ENCODE measurements around the gene TICRR. TPM values are rescaled to one million over a fixed set of nuclear protein-coding genes. Genes with fewer than 3 reads are reported as not detected.
A peak's percentile ranks its signal among the peaks of the same experiment; 100 is the strongest.

TICRR gene
- total and polyA plus RNA-seq, 2 of the 13 experiments (the other 11 are each of a cell fraction or from before 2014, with no cell fraction given) = 4.1 to 14.3 TPM

- TF ChIP-seq, protein P1, sequence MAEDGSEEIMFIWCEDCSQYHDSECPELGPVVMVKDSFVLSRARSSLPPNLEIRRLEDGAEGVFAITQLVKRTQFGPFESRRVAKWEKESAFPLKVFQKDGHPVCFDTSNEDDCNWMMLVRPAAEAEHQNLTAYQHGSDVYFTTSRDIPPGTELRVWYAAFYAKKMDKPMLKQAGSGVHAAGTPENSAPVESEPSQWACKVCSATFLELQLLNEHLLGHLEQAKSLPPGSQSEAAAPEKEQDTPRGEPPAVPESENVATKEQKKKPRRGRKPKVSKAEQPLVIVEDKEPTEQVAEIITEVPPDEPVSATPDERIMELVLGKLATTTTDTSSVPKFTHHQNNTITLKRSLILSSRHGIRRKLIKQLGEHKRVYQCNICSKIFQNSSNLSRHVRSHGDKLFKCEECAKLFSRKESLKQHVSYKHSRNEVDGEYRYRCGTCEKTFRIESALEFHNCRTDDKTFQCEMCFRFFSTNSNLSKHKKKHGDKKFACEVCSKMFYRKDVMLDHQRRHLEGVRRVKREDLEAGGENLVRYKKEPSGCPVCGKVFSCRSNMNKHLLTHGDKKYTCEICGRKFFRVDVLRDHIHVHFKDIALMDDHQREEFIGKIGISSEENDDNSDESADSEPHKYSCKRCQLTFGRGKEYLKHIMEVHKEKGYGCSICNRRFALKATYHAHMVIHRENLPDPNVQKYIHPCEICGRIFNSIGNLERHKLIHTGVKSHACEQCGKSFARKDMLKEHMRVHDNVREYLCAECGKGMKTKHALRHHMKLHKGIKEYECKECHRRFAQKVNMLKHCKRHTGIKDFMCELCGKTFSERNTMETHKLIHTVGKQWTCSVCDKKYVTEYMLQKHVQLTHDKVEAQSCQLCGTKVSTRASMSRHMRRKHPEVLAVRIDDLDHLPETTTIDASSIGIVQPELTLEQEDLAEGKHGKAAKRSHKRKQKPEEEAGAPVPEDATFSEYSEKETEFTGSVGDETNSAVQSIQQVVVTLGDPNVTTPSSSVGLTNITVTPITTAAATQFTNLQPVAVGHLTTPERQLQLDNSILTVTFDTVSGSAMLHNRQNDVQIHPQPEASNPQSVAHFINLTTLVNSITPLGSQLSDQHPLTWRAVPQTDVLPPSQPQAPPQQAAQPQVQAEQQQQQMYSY (CRISPR knock-in tag; IDR thresholded peaks at IDR 0.05) = peak; percentile 76; the same call in 1 of the 2 replicates
- peak; percentile 74 for TF ChIP-seq DRAP1 (CRISPR knock-in tag; IDR thresholded peaks at IDR 0.05)
- no peak for TF ChIP-seq ZNF446 (CRISPR knock-in tag; IDR thresholded peaks at IDR 0.05)
- peak; percentile 45; the same call in 1 of the 2 replicates for TF ChIP-seq ZNF574 (CRISPR knock-in tag; IDR thresholded peaks at IDR 0.05)
- TF ChIP-seq MAFF (IDR thresholded peaks at IDR 0.05; ENCODE audit: low read depth, low read length) = no peak
- no peak for TF ChIP-seq NKX3-1 (CRISPR knock-in tag; IDR thresholded peaks at IDR 0.05)
- TF ChIP-seq HMGA1 (CRISPR knock-in tag; conservative IDR thresholded peaks at IDR 0.05) = no peak
- peak; percentile 96 for TF ChIP-seq SRF (IDR thresholded peaks at IDR 0.05; ENCODE audit: low read depth, low read length)
- no peak for TF ChIP-seq ZNF431 (CRISPR knock-in tag; IDR thresholded peaks at IDR 0.05; ENCODE audit: borderline replicate concordance, low read depth)
- peak; percentile 87 for TF ChIP-seq REPIN1 (CRISPR knock-in tag; IDR thresholded peaks at IDR 0.05; ENCODE audit: borderline replicate concordance, low read depth)
- TF ChIP-seq AGO2 (optimal IDR thresholded peaks at IDR 0.05; ENCODE audit: low read depth, low read length) = no peak
- no peak for TF ChIP-seq ZNF44 (CRISPR knock-in tag; IDR thresholded peaks at IDR 0.05)
- TF ChIP-seq EED (CRISPR knock-in tag; IDR thresholded peaks at IDR 0.05) = no peak
- no peak for TF ChIP-seq ARHGAP35 (CRISPR knock-in tag; IDR thresholded peaks at IDR 0.05; ENCODE audit: borderline replicate concordance)
- TF ChIP-seq KDM2A (CRISPR knock-in tag; IDR thresholded peaks at IDR 0.05; ENCODE audit: borderline replicate concordance, low read depth) = no peak
- peak; percentile 36; the same call in 1 of the 2 replicates for TF ChIP-seq SALL1 (CRISPR knock-in tag; IDR thresholded peaks at IDR 0.05)
- peak; percentile 56; the same call in 1 of the 2 replicates for TF ChIP-seq SRY (CRISPR knock-in tag; IDR thresholded peaks at IDR 0.05)
- TF ChIP-seq, protein P2, sequence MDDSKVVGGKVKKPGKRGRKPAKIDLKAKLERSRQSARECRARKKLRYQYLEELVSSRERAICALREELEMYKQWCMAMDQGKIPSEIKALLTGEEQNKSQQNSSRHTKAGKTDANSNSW (CRISPR knock-in tag; IDR thresholded peaks at IDR 0.05; ENCODE audit: borderline replicate concordance) = no peak
- TF ChIP-seq KDM1A (CRISPR knock-in tag; IDR thresholded peaks at IDR 0.05) = no peak
- TF ChIP-seq, protein P3, sequence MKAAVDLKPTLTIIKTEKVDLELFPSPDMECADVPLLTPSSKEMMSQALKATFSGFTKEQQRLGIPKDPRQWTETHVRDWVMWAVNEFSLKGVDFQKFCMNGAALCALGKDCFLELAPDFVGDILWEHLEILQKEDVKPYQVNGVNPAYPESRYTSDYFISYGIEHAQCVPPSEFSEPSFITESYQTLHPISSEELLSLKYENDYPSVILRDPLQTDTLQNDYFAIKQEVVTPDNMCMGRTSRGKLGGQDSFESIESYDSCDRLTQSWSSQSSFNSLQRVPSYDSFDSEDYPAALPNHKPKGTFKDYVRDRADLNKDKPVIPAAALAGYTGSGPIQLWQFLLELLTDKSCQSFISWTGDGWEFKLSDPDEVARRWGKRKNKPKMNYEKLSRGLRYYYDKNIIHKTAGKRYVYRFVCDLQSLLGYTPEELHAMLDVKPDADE (CRISPR knock-in tag; IDR thresholded peaks at IDR 0.05) = no peak
- TF ChIP-seq TRIM24 (CRISPR knock-in tag; IDR thresholded peaks at IDR 0.05) = no peak
- no peak for TF ChIP-seq ZNF564 (CRISPR knock-in tag; IDR thresholded peaks at IDR 0.05)
- TF ChIP-seq SRSF9 (IDR thresholded peaks at IDR 0.05; ENCODE audit: borderline replicate concordance, insufficient read depth, low read depth, low read length, poor library complexity, severe bottlenecking) = no peak
Measured at GRCh38 chr15:89575146-89575655, at the start of gene TICRR (continued).
